Bone marrow (tissue), 2 donors: ENCODE results near the gene PRKN.
"Not testable (repeated sequence)": the region's sequence is repeated elsewhere in the genome, so short reads cannot be mapped to it uniquely, and the experiment has no call there.

Experiments used
- DNase-seq, 2 donors: peaks; one replicate each; lab custom pipeline; 2025; lab: John Stamatoyannopoulos, UW

PRKN gene

GRCh38 chr6:161309774-161310173 is 1417.8 kb downstream of the PRKN start:
- DNase-seq = not testable (repeated sequence)

- DNase-seq = no peak
Observed at GRCh38 chr6:161308075-161308655, 1419.4 kb downstream of the PRKN start.

- DNase-seq = no peak
Observed at GRCh38 chr6:161305860-161306259, 1421.7 kb downstream of the PRKN start.

- DNase-seq = no peak
Observed at GRCh38 chr6:161303628-161304340, 1423.8 kb downstream of the PRKN start.

- DNase-seq = no peak
Observed at GRCh38 chr6:161302949-161303348, 1424.6 kb downstream of the PRKN start.

GRCh38 chr6:161301338-161301737 is 1426.2 kb downstream of the PRKN start:
- DNase-seq = no peak

- no peak for DNase-seq
Observed at GRCh38 chr6:161300823-161301222, 1426.7 kb downstream of the PRKN start.

GRCh38 chr6:161299726-161300125 is 1427.8 kb downstream of the PRKN start:
- no peak for DNase-seq
